Measurements from ENCODE around the gene CPNE5. TPM values are rescaled to one million over a fixed set of nuclear protein-coding genes. Genes with fewer than 3 reads are reported as not detected.

The CPNE5 gene
- total and polyA plus RNA-seq, 2 of the 4 experiments (the other 2 are of a cell fraction): 0.07 TPM; not detected in 1

DNA sequence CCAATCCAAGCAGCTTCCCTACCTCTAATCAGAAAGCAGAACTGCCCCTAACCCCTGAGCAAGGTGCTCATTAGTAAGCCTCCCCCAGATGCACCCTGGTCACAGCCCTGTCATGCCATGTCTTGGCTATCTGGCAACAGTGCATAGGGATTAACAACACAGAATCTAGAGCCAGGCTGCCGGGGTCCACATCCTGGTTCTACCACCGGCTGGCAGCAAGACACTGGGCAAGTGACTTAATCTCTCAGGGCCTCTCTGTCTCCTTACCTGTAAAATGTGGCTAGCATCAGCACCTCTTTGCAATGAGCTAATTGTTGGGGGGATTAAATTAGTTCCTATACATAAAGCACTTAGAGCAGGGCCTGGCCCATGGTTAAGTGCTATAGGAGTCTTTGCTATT, 68.1 kb downstream of the CPNE5 start:
- Histone ChIP-seq H4K20me1 (ENCODE audit: insufficient read depth, low read length) (no peaks in the 10 kb centered on the region), H3K9me1 (ENCODE audit: insufficient read depth, low read length) (peaks cover 23% of the 10 kb centered on the region), H3K4me1 (ENCODE audit: control insufficient read depth, insufficient read depth, low read length) (peaks cover 11% of the 10 kb centered on the region), H2BK5ac (ENCODE audit: low read depth, low read length, poor library complexity, severe bottlenecking) (no peak overlapping the region), H4K5ac (ENCODE audit: low read depth, low read length) (no peak overlapping the region), H3K18ac (ENCODE audit: low read depth, low read length) (no peak overlapping the region), H3K4me3 (ENCODE audit: insufficient read depth, low read depth, low read length) (no peak overlapping the region), H3K23ac (ENCODE audit: low read depth, low read length) (no peak overlapping the region), H3K79me1 (ENCODE audit: low read depth in 1 of 2, low read length in 2 of 2) (no peaks in the 10 kb centered on the region), H3K36me3 (ENCODE audit: control insufficient read depth, insufficient read depth, low read length) (no peaks in the 10 kb centered on the region), H3K9me3 (ENCODE audit: control insufficient read depth, insufficient read depth, low read length) (no peaks in the 10 kb centered on the region), H3K27me3 (ENCODE audit: control insufficient read depth, insufficient read depth, low read length) (peaks cover 7% of the 10 kb centered on the region), H4K8ac (ENCODE audit: low read depth in 2 of 2, low read length in 2 of 2) (peak overlapping the region in 1 of 2 experiments; percentile 20; a peak in 1 of 4 replicates), H2BK15ac (ENCODE audit: low read depth, low read length) (no peak overlapping the region), H3K4me2 (ENCODE audit: low read depth, low read length) (no peak overlapping the region), H2BK20ac (ENCODE audit: low read depth, low read length) (no peak overlapping the region), H2AK9ac (replicated peaks; ENCODE audit: low read depth, low read length, poor library complexity) (no peak overlapping the region), H4K91ac (ENCODE audit: insufficient read depth, low read depth, low read length) (peak overlapping the region; percentile 27; the same call in 1 of the 2 replicates), H3K14ac (replicated peaks; ENCODE audit: low read depth, low read length) (no peak overlapping the region), H2AK5ac (ENCODE audit: low read depth, low read length) (no peak overlapping the region), H3K27ac (ENCODE audit: insufficient read depth, low read length) (no peak overlapping the region), H2AFZ (replicated peaks; ENCODE audit: low read length, poor library complexity) (no peak overlapping the region), H3K56ac (ENCODE audit: extremely low read depth, insufficient read depth, low read length) (no peak overlapping the region), H3K9ac (ENCODE audit: low read depth, low read length) (no peak overlapping the region), H3K4ac (ENCODE audit: low read depth, low read length) (peak overlapping the region; percentile 47; the same call in 1 of the 2 replicates), H2BK120ac (ENCODE audit: low read depth, low read length) (peak overlapping the region; percentile 71; the same call in 1 of the 2 replicates)
- DNase-seq: no peak
- BruUV-seq (replicated peaks): no TSS peak
- dilution Hi-C loops (cut with HindIII; ENCODE audit: low sequenced_read_pairs, unreplicated experiment) (no loop called here), intact Hi-C loops (cut with micrococcal nuclease) (no loop called here), in situ Hi-C loops (cut with MboI; ENCODE audit: low sequenced_read_pairs) (no loop called here)
- TF ChIP-seq FOS (IDR thresholded peaks at IDR 0.05; ENCODE audit: low read depth, low read length): no peak
- TF ChIP-seq, protein P1, sequence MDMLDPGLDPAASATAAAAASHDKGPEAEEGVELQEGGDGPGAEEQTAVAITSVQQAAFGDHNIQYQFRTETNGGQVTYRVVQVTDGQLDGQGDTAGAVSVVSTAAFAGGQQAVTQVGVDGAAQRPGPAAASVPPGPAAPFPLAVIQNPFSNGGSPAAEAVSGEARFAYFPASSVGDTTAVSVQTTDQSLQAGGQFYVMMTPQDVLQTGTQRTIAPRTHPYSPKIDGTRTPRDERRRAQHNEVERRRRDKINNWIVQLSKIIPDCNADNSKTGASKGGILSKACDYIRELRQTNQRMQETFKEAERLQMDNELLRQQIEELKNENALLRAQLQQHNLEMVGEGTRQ (IDR thresholded peaks at IDR 0.05; ENCODE audit: low read depth, low read length): no peak
- TF ChIP-seq, protein P2, sequence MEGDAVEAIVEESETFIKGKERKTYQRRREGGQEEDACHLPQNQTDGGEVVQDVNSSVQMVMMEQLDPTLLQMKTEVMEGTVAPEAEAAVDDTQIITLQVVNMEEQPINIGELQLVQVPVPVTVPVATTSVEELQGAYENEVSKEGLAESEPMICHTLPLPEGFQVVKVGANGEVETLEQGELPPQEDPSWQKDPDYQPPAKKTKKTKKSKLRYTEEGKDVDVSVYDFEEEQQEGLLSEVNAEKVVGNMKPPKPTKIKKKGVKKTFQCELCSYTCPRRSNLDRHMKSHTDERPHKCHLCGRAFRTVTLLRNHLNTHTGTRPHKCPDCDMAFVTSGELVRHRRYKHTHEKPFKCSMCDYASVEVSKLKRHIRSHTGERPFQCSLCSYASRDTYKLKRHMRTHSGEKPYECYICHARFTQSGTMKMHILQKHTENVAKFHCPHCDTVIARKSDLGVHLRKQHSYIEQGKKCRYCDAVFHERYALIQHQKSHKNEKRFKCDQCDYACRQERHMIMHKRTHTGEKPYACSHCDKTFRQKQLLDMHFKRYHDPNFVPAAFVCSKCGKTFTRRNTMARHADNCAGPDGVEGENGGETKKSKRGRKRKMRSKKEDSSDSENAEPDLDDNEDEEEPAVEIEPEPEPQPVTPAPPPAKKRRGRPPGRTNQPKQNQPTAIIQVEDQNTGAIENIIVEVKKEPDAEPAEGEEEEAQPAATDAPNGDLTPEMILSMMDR (conservative IDR thresholded peaks at IDR 0.05; ENCODE audit: low read depth, low read length): no peak
- no peak for TF ChIP-seq RAD21 (IDR thresholded peaks at IDR 0.05; ENCODE audit: low read length)
- no peak for TF ChIP-seq MXI1 (IDR thresholded peaks at IDR 0.05; ENCODE audit: borderline replicate concordance, low read depth, low read length)
- no peak for TF ChIP-seq BHLHE40 (IDR thresholded peaks at IDR 0.05; ENCODE audit: low read depth, low read length)
- TF ChIP-seq CEBPB (IDR thresholded peaks at IDR 0.05; ENCODE audit: low read depth, low read length): no peak
- no peak for TF ChIP-seq MAFK (IDR thresholded peaks at IDR 0.05; ENCODE audit: low read depth, low read length)
- CTCF ChIA-PET: no interaction called here
- no CpG with 5 or more reads among the region's 2 CpGs for WGBS, 2 experiments (ENCODE audit: extremely low coverage in 2 of 2, insufficient read length in 1 of 2)
- no peak for ATAC-seq (ENCODE audit: low read depth)
- POLR2A ChIA-PET (ENCODE audit: unreplicated experiment): no interaction called here
